ENCODE results near the gene TLX3. TPM values are rescaled to one million over a fixed set of nuclear protein-coding genes. Genes with fewer than 3 reads are reported as not detected.
"Not testable (repeated sequence)": the region's sequence is repeated elsewhere in the genome, so short reads cannot be mapped to it uniquely, and the experiment has no call there.

TLX3 gene
- total RNA-seq, 1 donor from 2014 or later, result not detected

DNA sequence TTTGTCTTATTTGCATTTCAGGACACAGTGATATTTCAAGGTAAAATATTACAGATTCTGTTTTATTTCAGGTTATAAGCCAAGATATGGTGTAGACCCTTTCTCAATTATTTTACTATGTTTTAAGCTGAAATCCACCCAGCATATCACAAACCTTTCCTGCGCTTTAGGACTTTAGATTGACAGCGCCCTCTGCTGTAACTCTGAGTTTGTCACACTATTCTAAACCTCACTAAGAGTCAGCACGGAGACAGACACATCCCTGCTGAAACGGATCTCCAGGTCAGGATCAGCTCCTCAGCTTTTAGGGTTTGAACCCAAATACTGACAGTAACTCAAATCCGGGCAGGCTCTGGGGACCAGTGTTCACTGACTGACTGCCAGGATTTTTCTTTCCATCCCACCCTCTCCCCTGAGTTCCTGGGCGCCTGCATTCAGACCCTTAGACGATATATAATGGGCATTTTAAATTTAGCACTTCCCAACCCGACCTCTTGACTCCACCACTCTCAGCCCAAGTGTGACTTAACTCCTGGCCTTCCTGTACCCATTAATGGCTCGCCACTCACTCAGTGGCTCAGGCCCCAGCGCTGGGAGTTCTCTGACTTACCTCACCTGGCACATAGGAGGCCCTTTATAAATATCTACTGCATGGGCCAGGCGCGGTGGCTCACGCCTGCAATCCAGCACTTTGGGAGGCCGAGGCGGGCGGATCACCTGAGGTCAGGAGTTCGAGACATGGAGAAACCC is 33.5 kb downstream of the TLX3 start:
- Mint-ChIP-seq H3K27ac (no peak overlapping the region), H3K27me3 (ENCODE audit: low read depth) (peaks cover 9% of the 10 kb centered on the region), H3K4me3 (ENCODE audit: low read depth) (no peak overlapping the region), H3K9me3 (no peaks in the 10 kb centered on the region), H3K4me1 (ENCODE audit: low read depth) (no peaks in the 10 kb centered on the region), H3K36me3 (ENCODE audit: low read depth) (no peaks in the 10 kb centered on the region)
- DNase-seq (ENCODE audit: low spot score), result no peak
- intact Hi-C loops (cut with micrococcal nuclease), result no loop called here

DNA sequence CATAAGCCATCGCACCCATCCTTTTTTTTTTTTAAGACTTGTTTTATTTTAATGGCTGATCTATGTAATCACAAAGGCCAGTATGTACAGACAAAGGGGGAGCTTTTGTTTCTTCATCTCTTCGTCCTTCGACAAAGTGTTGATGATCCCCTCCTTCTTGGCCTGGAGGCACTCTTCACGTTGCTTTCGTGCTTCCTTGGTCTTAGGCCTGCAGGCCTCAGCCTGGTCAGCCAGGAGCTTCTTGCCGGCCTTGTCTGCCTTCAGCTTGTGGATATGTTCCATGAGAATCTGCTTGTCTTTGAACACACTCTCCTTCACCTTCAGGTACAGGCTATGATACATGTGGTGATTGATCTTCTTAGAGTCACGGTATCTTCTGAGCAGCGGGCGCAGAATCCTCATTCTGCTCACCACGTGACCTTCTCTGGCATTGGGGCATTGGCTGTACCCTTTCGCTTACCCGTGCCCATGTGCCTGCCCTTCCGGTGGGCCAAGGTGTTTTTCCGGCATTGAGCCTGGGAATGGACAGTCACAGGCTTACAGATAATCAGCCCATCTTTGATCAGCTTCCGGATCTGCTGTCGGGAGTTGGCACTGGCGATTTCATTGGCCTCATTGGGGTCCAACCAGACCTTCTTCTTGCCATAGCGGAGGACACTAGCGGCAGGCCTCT is 36.0 kb downstream of the TLX3 start:
- Mint-ChIP-seq H3K9me3 (no peaks in the 10 kb centered on the region), H3K4me1 (ENCODE audit: low read depth) (no peaks in the 10 kb centered on the region), H3K27ac (no peak overlapping the region), H3K27me3 (ENCODE audit: low read depth) (peaks cover 2% of the 10 kb centered on the region), H3K4me3 (ENCODE audit: low read depth) (no peak overlapping the region), H3K36me3 (ENCODE audit: low read depth) (no peaks in the 10 kb centered on the region)
- intact Hi-C loops (cut with micrococcal nuclease), result no loop called here
- DNase-seq (ENCODE audit: low spot score), result no peak

DNA sequence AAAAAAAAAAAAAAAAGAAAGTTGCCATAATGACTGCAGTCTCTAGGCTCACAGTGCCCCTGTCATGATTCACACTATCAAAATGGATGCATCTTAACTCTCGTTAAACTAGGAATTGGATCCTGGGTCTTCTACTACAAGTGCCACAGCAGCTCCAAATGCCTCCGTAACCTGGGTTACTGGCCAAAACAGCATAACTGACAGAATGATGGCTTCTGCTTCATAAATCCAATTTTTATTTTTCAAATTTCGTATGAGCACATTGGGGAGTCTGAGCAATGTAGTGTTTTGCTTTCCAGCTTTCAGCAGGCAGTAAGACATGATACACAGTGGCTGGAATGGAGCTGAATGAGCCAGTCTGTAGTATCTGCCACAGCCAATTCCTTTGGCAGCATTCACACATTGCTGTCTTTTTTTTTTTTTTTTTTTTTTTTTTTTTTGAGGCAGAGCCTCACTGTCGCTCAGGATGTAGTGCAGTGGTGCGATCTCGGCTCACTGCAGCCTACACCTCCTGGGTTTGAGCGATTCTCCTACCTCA is 42.6 kb downstream of the TLX3 start:
- Mint-ChIP-seq H3K36me3 (ENCODE audit: low read depth) (no peaks in the 10 kb centered on the region), H3K27me3 (ENCODE audit: low read depth) (no peaks in the 10 kb centered on the region), H3K4me1 (ENCODE audit: low read depth) (peaks cover 4% of the 10 kb centered on the region), H3K27ac (no peak overlapping the region), H3K9me3 (no peaks in the 10 kb centered on the region), H3K4me3 (ENCODE audit: low read depth) (no peak overlapping the region)
- DNase-seq (ENCODE audit: low spot score), result no peak
- intact Hi-C loops (cut with micrococcal nuclease), result no loop called here

DNA sequence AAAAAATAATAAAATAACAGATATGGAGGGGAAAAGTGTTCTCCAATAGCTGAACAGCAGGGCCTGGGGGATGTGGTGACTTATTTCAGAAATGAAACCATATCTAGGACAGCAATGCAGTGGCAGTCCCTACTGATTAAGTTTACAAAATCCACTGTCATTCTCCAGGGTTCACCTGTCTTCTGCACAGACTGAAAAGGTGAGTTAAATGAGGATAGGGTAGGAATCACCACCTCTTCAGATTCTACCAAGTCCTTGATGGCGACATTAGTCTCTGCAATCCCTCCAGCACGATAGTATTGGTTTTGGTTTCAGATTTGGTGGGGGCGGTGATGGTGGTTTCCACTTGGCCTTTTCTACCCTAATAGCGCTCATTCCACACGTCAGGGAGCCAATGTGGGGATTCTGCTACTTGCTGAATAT is 46.3 kb downstream of the TLX3 start:
- H3K27me3 Mint-ChIP-seq (ENCODE audit: low read depth), result no peaks in the 10 kb centered on the region
- no peak for DNase-seq (ENCODE audit: low spot score)
- H3K9me3 Mint-ChIP-seq, result no peaks in the 10 kb centered on the region
- intact Hi-C loops (cut with micrococcal nuclease), result no loop called here
- H3K27ac Mint-ChIP-seq, result no peak overlapping the region
- no peak overlapping the region for H3K4me3 Mint-ChIP-seq (ENCODE audit: low read depth)
- no peaks in the 10 kb centered on the region for H3K36me3 Mint-ChIP-seq (ENCODE audit: low read depth)
- peaks cover 4% of the 10 kb centered on the region for H3K4me1 Mint-ChIP-seq (ENCODE audit: low read depth)

DNA sequence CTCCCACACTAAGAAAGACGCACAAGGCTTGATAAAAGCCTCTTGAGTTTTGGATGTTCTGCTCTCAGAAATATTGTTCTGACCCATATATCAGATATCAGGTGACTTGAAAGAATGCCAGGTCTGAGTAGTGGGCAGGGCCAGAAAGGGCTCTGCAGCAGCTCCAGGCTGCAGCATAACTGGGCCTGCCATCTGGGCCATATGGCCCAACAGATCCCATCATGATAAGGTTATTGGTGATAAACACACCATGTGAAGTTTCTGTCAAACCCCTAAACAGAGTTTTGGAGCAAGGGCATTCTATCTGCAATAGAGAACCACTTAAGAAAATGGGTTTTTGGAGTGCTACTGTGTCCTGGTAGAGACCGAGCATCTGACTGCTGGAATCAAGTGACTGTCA is 48.8 kb downstream of the TLX3 start:
- H3K36me3 Mint-ChIP-seq (ENCODE audit: low read depth), result no peaks in the 10 kb centered on the region
- peaks cover 1% of the 10 kb centered on the region for H3K27me3 Mint-ChIP-seq (ENCODE audit: low read depth)
- no peak for DNase-seq (ENCODE audit: low spot score)
- H3K4me3 Mint-ChIP-seq (ENCODE audit: low read depth), result no peak overlapping the region
- no peaks in the 10 kb centered on the region for H3K9me3 Mint-ChIP-seq
- peaks cover 4% of the 10 kb centered on the region for H3K4me1 Mint-ChIP-seq (ENCODE audit: low read depth)
- H3K27ac Mint-ChIP-seq, result no peak overlapping the region
- intact Hi-C loops (cut with micrococcal nuclease), result no loop called here

DNA sequence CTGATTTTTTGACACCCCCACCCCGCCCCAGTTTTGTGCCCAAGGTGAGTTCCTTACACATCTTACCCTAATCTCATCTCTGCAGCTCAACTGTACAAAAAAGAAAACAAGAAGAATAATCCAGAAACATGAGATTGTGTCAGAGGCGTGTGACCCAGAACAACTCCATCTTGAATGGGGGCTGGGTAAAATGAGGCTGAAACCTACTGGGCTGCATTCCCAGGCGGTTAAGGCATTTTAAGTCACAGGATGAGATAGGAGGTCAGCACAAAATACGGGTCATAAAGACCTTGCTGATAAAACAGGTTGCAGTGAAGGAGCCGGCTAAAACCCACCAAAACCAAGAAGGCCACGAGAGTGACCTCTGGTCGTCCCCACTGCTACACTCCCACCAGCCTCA is 52.1 kb downstream of the TLX3 start:
- H3K4me3 Mint-ChIP-seq (ENCODE audit: low read depth); H3K27ac Mint-ChIP-seq; intact Hi-C loops (cut with micrococcal nuclease); H3K4me1 Mint-ChIP-seq (ENCODE audit: low read depth); H3K9me3 Mint-ChIP-seq; H3K36me3 Mint-ChIP-seq (ENCODE audit: low read depth); DNase-seq (ENCODE audit: low spot score): not testable (repeated sequence)
- peaks cover 18% of the 10 kb centered on the region for H3K27me3 Mint-ChIP-seq (ENCODE audit: low read depth)

Other genes with a start within 250 kb of the TLX3 start
- 2,774 and 3,051 TPM in 2 replicates for gene NPM1, start 78.6 kb downstream of the TLX3 start, total RNA-seq
- gene FGF18, start 110.4 kb downstream of the TLX3 start, total RNA-seq, result 0.16 TPM in 1 of 2 replicates, not detected in the other